22Rv1 (cell line): ENCODE results near the gene GJD3.

ENCODE experiments used
- CTCF ChIP-seq: fragments of 450-650 bp; IDR thresholded peaks from 2 replicates; pipeline ENCODE4 v1.5.1; 2017; ENCODE audit warnings: mild to moderate bottlenecking
- ZFX ChIP-seq: fragments of 450-650 bp; IDR thresholded peaks from 2 replicates; pipeline ENCODE4 v1.6.1; 2017; ENCODE audit warnings: antibody characterized with exemption, borderline replicate concordance

GRCh38 chr17:40364906-40365305 is 369 bp upstream of the GJD3 start:
- TF ChIP-seq CTCF = no peak
- no peak for TF ChIP-seq ZFX
